Measurements from ENCODE around the gene FKBP3. TPM values are rescaled to one million over a fixed set of nuclear protein-coding genes. Genes with fewer than 3 reads are reported as not detected.

FKBP3 gene
- total RNA-seq, 1 donor from 2014 or later = 49.6 TPM

- TF ChIP-seq CTCF (IDR thresholded peaks at IDR 0.05) = no peak
- no peaks in the 10 kb centered on the region for H3K27me3 Mint-ChIP-seq (ENCODE audit: low read depth)
- H3K9me3 Mint-ChIP-seq (ENCODE audit: low read depth) = no peaks in the 10 kb centered on the region
- H3K27ac Mint-ChIP-seq (ENCODE audit: unreplicated experiment) = no peak overlapping the region
- no peak overlapping the region for H3K4me3 Mint-ChIP-seq (ENCODE audit: unreplicated experiment)
- DNase-seq (ENCODE audit: low spot score) = no peak
- peaks cover 24% of the 10 kb centered on the region for H3K36me3 Mint-ChIP-seq (ENCODE audit: low read depth)
- H3K4me1 Mint-ChIP-seq (ENCODE audit: low read depth) = peaks cover 21% of the 10 kb centered on the region
Observed at GRCh38 chr14:45095143-45095542, 39.1 kb downstream of the FKBP3 start.

GRCh38 chr14:45094275-45094674, 40.0 kb downstream of the FKBP3 start:
- Mint-ChIP-seq H3K9me3 (ENCODE audit: low read depth) (no peaks in the 10 kb centered on the region), H3K36me3 (ENCODE audit: low read depth) (peaks cover 20% of the 10 kb centered on the region), H3K4me1 (ENCODE audit: low read depth) (peaks cover 28% of the 10 kb centered on the region), H3K27me3 (ENCODE audit: low read depth) (no peaks in the 10 kb centered on the region), H3K27ac (ENCODE audit: unreplicated experiment) (no peak overlapping the region), H3K4me3 (ENCODE audit: unreplicated experiment) (no peak overlapping the region)
- no peak for TF ChIP-seq CTCF (IDR thresholded peaks at IDR 0.05)
- no peak for DNase-seq (ENCODE audit: low spot score)

- Mint-ChIP-seq H3K27ac (ENCODE audit: unreplicated experiment) (no peak overlapping the region), H3K36me3 (ENCODE audit: low read depth) (peaks cover 11% of the 10 kb centered on the region), H3K27me3 (ENCODE audit: low read depth) (no peaks in the 10 kb centered on the region), H3K4me1 (ENCODE audit: low read depth) (peaks cover 44% of the 10 kb centered on the region), H3K9me3 (ENCODE audit: low read depth) (no peaks in the 10 kb centered on the region), H3K4me3 (ENCODE audit: unreplicated experiment) (no peak overlapping the region)
- no peak for DNase-seq (ENCODE audit: low spot score)
- TF ChIP-seq CTCF (IDR thresholded peaks at IDR 0.05) = no peak
Observed at GRCh38 chr14:45091710-45092109, 42.6 kb downstream of the FKBP3 start.

GRCh38 chr14:45089813-45090212, 44.5 kb downstream of the FKBP3 start:
- Mint-ChIP-seq H3K27ac (ENCODE audit: unreplicated experiment) (peak overlapping the region; percentile 25), H3K27me3 (ENCODE audit: low read depth) (no peaks in the 10 kb centered on the region), H3K9me3 (ENCODE audit: low read depth) (no peaks in the 10 kb centered on the region), H3K36me3 (ENCODE audit: low read depth) (no peaks in the 10 kb centered on the region), H3K4me3 (ENCODE audit: unreplicated experiment) (no peak overlapping the region), H3K4me1 (ENCODE audit: low read depth) (peaks cover 63% of the 10 kb centered on the region)
- no peak for TF ChIP-seq CTCF (IDR thresholded peaks at IDR 0.05)
- DNase-seq (ENCODE audit: low spot score) = no peak

GRCh38 chr14:45084946-45085346, 49.3 kb downstream of the FKBP3 start:
- H3K4me1 Mint-ChIP-seq (ENCODE audit: low read depth) = peaks cover 50% of the 10 kb centered on the region
- no peaks in the 10 kb centered on the region for H3K36me3 Mint-ChIP-seq (ENCODE audit: low read depth)
- no peaks in the 10 kb centered on the region for H3K9me3 Mint-ChIP-seq (ENCODE audit: low read depth)
- H3K27ac Mint-ChIP-seq (ENCODE audit: unreplicated experiment) = peak overlapping the region; percentile 97
- no peak for DNase-seq (ENCODE audit: low spot score)
- H3K27me3 Mint-ChIP-seq (ENCODE audit: low read depth) = no peaks in the 10 kb centered on the region
- peak overlapping the region; percentile 98 for H3K4me3 Mint-ChIP-seq (ENCODE audit: unreplicated experiment)
- TF ChIP-seq CTCF (IDR thresholded peaks at IDR 0.05) = no peak

Data from chondrocyte (in vitro differentiated cells).